H1 (cell line): ENCODE data around the gene EPHA4. TPM values are rescaled to one million over a fixed set of nuclear protein-coding genes. Genes with fewer than 3 reads are reported as not detected.

Experiments
- NANOG ChIP-seq: IDR thresholded peaks from 2 replicates; pipeline ENCODE4 v1.6.1; 2011; ENCODE audit warnings: low read length, low read depth, mild to moderate bottlenecking, inconsistent platforms; ENCODE audit not compliant: insufficient read depth, poor library complexity, severe bottlenecking
- POU5F1 ChIP-seq: IDR thresholded peaks from 2 replicates; pipeline ENCODE4 v1.6.1; 2011; ENCODE audit warnings: low read depth, mild to moderate bottlenecking, low read length, moderate library complexity
- RFX5 ChIP-seq: IDR thresholded peaks from 2 replicates; pipeline ENCODE4 v1.6.1; 2011; ENCODE audit warnings: low read depth, low read length, improper control_type of control experiment, borderline replicate concordance
- SUZ12 ChIP-seq: fragments of 200-600 bp; sonication (generic); IDR thresholded peaks from 2 replicates; pipeline ENCODE4 v1.6.1; 2012; ENCODE audit warnings: mild to moderate bottlenecking, inconsistent platforms, low read length, moderate library complexity, mixed read lengths
- TAF7 ChIP-seq: optimal IDR thresholded peaks from 2 replicates; pipeline ENCODE3; 2011; ENCODE audit warnings: low read depth, mild to moderate bottlenecking, inconsistent platforms, low read length, moderate library complexity, borderline replicate concordance
- TBP ChIP-seq: IDR thresholded peaks from 2 replicates; pipeline ENCODE4 v1.6.1; 2011; ENCODE audit warnings: low read depth, low read length, improper control_type of control experiment
- polyA plus RNA-seq, 7 experiments: library from polyadenylated mRNA; depleted of rRNA in 3 of 7; stranded (reverse) in 5 of 7; unstranded in 2 of 7; fragments of >200 nt in 5 of 7; fragments of 200-250 nt in 2 of 7; gene quantifications; 1 replicate in 5 of 7; 2 replicates in 1 of 7; 4 replicates in 1 of 7; pipeline versions ENCODE4 v1.2.1 to v1.2.3, GENCODE V29; 2011 to 2013; ENCODE audit warnings: missing spikeins in 2 of 7, mixed read lengths in 2 of 7
- total RNA-seq: library from RNA; stranded (reverse); fragmentation: NEBNext Ultra II Directional; extraction: Animal tissue kit (Norgen Biotek cat#: 25700); gene quantifications from 2 replicates; pipeline ENCODE4 v1.2.1, GENCODE V29; 2021

Gene EPHA4
- total and polyA plus RNA-seq, 2 of the 8 experiments (the other 6 are each of a cell fraction or from before 2014, with no cell fraction given) = 4.3 to 5.7 TPM

- TF ChIP-seq TBP (no peak), SUZ12 (no peak), RFX5 (no peak), POU5F1 (no peak), TAF7 (no peak), NANOG (no peak)
These were observed 36.3 kb downstream of the EPHA4 start (continued) for GRCh38 chr2:221535824-221536223.
